GM10266 (cell line): ENCODE data around the gene RAPGEF4.

ENCODE experiments used
- DNase-seq: peaks from one replicate; pipeline ENCODE4 v3.0.0; 2012; ENCODE audit errors: extremely low spot score
- CTCF ChIP-seq: IDR thresholded peaks from 2 replicates; pipeline ENCODE4 v1.5.1; 2012; ENCODE audit warnings: mild to moderate bottlenecking, low read depth; ENCODE audit not compliant: control insufficient read depth, insufficient read depth; ENCODE audit errors: missing control alignments

RAPGEF4 gene

GRCh38 chr2:172735582-172736423 is at the start of gene RAPGEF4:
Gene RAPGEF4, plus strand, starts transcription at chr2:172735845. Its CDS starts 139 bp downstream, at chr2:172735984.
- TF ChIP-seq CTCF, result no peak
- DNase-seq, result peak; percentile 38

- TF ChIP-seq CTCF, result no peak
- DNase-seq, result no peak
Observed at GRCh38 chr2:172693037-172693436, 42.6 kb upstream of the RAPGEF4 start.

- no peak for DNase-seq
- TF ChIP-seq CTCF, result no peak
Observed at GRCh38 chr2:172693529-172694455, 41.9 kb upstream of the RAPGEF4 start.

- no peak for TF ChIP-seq CTCF
- no peak for DNase-seq
Observed at GRCh38 chr2:172697296-172697695, 38.3 kb upstream of the RAPGEF4 start.

- TF ChIP-seq CTCF, result no peak
- DNase-seq, result peak; percentile 75
Observed at GRCh38 chr2:172698041-172698863, 37.4 kb upstream of the RAPGEF4 start.

GRCh38 chr2:172701250-172701649 is 34.4 kb upstream of the RAPGEF4 start:
- TF ChIP-seq CTCF, result no peak
- DNase-seq, result no peak
